Activated CD8-positive, alpha-beta memory T cell treated with anti-CD3 and anti-CD28 coated beads, Interleukin-2, amount 50 U/mL, for 48 hours (primary cell): ENCODE measurements around the gene GCSAM.

Experiments used
- DNase-seq: peaks from one replicate; pipeline ENCODE4 v3.0.0-alpha.2; 2020

The GCSAM gene, protein sequence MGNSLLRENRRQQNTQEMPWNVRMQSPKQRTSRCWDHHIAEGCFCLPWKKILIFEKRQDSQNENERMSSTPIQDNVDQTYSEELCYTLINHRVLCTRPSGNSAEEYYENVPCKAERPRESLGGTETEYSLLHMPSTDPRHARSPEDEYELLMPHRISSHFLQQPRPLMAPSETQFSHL

DNA sequence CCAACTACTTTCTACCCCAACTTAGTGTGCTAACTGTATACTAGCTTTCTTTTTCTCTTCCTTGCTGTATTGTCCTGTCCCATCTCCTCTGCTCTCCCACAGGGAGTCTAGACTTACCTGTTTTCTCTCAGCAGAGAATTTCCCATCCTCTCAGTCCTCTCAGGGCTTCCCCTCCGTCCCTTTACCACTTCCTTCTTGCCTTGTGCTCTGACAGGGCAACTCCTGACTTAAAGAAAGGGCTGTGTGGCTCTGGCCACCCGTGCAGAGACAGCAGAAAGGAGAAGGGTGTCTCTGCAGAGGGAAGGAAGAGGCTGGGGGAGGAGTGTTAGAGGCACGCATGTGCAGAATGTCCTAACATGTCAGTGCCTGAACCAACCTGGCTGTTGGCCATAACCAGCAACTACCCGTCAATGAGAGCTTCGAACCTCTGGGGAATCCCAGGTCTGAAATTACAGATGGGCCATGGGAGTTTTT, at the start of gene GCSAM:
Gene GCSAM (minus strand): TSS at position 274 of the 474 bp plus-strand sequence. CDS start 128 bp downstream, at position 146.
- peak; percentile 72 for DNase-seq

DNA sequence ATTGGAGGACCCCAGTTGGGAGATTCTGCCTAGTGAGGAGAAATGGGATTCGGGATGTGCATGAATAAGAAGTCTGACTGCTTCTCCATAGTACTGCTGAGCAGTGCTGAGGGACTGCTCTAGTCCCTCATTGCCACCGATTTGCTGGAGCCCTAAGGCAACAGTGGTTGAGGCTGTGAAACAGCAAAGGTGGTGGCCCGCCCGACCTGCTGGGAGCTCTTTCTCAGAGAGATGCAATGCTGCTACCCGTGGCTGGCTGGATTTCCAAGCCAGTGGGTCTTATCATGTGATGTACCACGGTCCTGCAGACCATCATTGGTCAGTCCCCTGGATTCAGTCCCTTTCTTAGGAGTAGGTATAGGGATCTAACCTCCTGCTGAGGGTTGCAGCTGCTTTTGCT, 42.6 kb upstream of the GCSAM start:
- no peak for DNase-seq

DNA sequence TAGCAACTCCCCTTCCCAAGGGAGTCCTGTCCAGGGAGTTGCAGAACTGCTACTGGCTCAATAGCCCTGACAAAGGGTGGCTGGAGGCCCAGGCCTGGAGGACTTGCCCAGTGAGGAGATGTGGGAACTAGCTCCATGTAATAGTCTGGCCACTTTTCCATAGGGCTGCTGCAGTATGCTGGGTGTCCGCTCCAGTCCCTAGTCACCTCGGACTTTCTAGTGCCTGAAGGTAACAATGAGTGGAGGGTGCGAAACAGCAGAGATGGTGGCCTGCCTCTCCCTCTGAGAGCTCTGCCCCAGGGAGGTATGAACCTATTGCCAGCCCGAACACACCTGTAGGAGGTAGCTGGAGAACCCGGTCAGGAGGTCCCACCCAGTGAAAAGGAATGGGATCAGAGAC, 42.0 kb upstream of the GCSAM start:
- no peak for DNase-seq

DNA sequence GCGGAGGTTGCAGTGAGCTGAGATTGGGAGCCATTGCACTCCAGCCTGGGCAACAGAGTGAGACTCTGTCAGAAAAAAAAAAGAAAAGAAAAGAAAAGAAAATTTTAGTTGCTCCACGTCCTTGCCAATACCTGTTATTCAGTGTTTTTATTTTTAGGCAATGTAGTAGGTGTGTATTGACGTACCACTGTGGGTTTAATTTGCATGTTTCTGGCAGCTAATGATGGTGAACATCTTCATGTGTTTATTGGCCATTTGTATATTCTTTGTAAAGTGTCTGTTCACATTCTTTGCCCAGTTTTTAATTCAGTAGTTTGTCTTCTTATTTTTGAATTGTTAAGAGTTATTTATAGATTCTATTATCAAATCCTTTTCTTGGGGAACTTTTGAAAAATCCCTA, 38.1 kb upstream of the GCSAM start:
- DNase-seq = no peak

DNA sequence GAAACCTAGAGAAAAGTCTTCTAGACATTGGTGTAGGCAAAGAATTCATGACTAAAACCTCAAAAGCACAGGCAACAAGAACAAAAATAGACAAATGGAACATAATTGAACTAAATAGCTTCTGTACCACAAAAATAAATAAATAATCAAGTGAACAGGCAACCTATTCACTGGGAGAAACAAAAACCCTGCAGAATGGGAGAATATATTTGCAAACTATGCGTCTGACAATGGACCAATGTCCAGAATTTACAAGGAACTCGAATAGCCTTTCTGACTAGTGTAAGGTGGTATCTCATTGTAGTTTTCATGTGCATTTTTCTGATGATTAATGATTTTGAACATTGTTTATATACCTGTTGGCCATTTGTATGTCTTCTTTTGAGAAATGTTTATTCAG, 37.0 kb upstream of the GCSAM start:
- no peak for DNase-seq

DNA sequence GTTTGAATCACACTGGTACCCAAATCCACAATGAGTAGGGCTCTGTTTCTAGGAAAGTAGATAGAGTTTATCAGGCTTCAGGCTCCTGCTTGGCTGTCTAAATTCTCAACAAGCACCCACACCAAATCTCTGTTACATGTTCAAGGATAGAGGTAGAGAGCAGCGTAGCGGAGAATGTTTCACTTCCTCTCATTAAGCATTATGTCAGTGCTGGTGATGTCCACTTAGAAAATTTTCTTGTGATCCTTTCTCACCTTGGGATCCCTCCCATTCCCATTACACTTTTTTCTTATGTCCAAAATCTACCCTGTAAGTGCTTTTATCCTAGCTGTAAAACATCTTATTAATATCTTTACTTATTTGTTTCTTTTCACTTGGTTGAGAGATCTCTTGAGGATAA, 34.7 kb upstream of the GCSAM start:
- DNase-seq = no peak

DNA sequence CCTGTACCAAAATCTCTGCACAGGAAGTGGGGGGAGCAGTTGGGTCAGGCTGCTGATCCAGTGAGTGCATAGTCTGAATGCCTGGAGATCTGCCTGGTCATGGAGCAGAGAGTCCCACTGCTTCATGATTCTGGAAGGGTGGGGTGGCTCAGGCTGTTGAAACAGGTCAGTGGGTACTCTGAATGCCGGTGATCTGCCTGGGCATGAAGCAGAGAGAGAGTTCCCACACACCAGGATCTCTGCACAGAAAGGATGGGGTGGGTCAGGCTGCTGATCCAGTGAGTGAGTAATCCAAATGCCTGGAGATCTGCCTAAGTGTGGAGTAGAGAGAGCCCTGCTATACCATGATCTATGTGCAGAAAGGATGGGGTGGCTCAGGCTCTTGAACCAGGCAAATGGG, 16.1 kb upstream of the GCSAM start:
- DNase-seq = no peak

DNA sequence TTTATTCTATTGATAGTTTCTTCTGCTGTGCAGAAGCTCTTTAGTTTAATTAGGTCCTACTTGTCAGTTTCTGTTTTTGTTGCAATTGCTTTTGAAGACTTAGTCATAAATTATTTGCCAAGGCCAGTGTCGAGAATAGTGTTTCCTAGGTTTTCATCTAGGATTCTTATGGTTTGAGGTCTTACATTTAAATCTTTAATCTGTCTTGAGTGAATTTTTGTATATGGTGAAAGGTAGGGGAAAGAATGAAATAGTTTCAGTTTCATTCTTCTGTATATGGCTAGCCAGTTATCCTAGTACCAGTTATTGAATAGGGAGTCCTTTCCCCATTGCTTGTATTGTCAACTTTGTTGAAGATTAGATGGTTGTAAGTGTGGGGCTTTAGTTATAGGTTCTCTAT, 10.6 kb upstream of the GCSAM start:
- no peak for DNase-seq

DNA sequence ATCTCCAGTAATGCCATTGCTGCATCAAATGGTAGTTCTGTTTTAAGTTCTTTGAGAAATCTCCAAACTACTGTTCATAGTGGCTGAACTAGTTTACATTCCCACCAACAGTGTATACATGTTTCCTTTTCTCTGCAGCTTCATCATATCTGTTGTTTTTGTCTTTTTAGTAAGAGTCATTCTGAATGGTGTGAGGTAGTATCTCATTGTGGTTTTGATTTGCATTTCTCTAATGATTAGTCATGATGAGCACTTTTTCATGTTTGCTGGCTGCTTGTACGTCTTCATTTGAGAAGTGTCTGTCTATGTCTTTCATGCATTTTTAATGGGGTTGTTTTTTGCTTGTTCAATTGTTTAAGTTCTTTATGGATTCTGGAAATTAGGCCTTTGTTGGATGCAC, 10.2 kb upstream of the GCSAM start:
- DNase-seq = no peak

DNA sequence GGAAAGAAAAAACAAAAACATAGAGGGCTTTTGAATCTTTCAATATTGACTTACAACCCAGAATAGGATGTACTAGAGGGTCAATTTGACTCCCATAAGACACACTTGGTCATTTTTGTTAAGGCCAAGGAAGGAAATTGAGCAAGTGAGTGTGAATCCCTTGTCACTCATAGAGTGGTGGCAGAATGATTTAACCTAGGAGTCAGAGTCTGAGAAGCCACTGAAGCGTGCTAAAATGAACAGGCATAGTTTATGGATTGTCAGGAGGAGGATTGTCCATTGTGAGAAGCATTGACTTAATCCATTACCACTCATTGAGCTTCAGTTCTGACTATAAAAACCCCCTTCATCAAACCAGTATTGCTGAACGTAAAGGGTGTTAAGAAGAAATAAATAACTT, 8.2 kb upstream of the GCSAM start:
- DNase-seq = no peak

DNA sequence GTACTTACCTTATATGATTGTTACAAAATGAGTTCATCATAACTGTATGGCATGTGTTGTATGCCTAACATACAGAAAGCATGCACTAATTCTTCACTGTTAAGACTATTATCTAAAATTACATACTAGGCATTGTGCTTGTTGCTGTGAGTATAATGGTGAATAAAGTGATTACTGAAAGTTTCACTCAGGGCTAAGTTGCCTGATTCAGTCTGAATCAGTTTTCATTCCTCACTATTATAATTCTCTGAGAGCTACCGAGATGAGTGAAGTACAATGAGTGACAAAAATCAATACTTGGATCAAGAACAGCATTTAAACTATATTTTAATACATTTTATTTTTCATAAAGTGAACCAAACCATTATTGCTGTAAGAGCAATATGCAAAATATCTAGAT, 7.5 kb upstream of the GCSAM start:
- no peak for DNase-seq

DNA sequence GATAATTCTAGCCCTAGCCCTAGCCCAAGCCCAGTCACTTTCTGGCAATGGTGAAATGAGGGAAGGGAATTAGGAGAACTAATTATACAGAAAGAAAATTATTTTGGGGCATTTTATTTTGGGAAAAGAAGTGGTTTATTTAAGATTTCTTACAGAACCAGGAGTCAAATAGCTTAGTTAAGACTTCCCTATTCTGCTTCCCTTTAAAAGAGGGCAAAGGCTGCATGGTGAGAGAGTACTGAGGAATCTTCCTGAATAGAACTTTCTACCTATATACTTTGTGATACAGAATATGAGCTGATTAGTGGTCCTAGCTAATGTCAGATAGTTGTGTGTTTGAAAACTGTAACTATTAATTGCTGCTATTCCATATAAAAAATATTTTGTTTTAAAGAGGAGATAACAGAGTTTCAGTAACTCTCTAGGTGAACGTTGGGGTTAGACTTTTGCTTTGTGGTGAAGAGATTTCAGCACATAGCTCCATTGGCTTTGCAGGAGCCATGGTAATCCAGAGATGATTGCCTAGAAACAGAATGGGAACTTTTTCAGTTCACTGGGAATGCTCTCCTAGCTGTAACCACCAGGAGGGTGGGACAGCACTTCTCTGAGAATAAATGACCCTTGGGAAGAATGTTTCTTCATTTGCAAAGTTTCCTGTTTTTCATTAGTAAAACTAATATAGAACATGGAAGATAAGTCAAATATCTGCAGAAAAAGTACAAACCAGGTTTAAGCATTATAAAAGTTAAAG, 5.3 kb upstream of the GCSAM start:
- no peak for DNase-seq

DNA sequence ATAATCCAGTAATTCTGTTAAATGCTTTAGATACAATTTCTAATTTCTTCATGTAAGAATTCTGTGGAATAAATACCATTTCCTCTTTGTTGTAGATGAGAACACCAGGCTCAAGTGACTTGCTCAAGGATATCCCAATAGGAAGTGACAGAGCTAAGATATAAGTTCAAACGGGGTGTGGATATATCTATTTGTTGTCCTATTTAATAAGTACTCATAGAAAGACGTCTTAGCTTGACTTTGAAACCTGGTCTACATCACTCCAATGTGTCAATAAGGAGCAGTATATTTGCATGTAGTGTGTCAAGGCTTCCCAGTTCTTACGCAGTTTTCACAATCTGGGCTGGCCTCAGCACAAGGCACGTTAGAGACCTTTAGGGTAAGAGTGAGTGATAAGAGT, 4.7 kb upstream of the GCSAM start:
- no peak for DNase-seq

DNA sequence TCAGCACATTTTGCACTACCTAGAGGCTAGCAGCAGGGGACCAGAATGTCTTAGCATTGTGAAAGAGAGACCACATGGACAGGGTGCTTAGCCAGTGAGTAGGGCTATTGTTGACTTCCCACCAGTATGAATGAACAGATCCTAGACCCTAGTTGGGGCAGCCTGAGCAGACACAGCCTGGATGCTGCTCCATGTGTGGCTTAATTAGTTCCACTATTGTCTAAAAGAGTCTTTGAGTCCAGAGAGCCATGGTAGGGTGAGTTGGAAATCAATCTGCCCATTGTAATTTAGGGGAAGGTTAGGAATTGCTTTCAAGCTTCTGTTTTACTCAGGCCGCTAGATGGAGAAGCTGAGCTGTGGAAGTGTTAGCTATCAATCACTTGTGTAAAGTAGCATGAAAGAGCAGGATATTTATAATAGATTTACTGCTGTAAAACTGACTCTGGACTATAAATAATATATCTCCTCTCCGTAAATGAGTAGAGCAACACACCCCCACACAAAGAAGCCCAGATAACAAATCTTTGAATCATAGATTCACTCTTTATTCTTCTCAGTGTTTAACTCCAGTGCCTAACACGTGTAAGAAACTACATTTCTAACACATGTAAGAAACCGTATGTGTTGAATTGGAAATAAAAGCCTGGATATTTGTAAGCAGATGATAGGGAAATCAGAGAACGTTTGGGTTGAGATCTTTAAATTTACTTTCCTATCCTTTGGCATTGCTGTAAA, 4.1 kb upstream of the GCSAM start:
- DNase-seq = no peak

DNA sequence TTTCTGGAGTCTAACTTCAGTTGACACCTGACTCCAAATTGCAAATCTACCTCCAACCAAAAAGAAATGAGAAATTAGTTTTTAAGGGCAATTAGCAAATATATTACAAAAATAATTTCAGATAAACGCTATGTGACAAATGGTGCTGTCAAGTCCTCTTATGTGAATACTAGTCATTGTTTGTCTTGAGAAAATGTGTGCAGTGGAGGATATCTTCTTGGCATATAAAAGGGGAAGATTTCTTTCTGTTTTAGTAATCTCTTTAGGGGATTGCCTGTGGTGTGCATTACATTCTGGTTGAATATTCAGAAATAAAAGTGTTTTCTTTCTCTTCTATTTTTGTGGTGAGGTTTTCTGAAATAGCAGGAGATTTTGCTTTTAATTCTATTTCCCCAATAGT, 3.0 kb upstream of the GCSAM start:
- no peak for DNase-seq

DNA sequence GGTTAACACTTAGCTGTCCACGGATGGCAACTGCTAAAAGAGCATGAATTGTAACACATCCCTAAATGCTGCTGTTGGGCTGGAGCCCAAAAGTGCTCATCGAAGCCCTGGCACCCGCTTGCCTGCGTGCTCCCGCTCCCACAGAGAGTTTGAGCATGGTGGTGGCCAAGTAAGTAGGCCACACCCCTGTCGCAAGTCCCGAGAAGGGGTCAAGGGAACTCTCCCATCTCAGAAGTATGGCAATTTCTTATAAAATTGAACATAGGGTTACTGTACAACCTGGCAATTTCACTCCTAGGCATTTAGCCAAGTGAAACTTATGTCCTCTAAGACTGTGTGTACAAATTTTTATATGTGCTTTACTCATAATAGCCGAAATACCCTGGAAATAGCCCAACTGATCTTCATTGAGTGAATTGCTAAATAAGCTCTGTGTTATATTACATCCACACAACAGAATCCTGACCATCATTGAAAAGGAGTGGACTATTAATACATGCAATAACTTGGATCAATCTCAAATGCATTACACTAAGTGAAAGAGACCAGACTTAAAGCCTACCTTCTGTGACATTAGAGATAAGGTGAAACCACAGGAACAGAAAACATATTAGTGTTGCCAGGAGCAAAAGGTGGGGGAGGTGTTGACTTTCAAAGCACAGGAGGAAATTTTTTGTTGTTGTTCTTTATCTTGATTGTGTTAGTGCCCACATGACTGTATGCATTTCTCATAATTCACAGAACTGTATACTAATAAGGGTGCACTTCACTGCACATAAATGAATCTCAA, 1.5 kb upstream of the GCSAM start:
- no peak for DNase-seq

DNA sequence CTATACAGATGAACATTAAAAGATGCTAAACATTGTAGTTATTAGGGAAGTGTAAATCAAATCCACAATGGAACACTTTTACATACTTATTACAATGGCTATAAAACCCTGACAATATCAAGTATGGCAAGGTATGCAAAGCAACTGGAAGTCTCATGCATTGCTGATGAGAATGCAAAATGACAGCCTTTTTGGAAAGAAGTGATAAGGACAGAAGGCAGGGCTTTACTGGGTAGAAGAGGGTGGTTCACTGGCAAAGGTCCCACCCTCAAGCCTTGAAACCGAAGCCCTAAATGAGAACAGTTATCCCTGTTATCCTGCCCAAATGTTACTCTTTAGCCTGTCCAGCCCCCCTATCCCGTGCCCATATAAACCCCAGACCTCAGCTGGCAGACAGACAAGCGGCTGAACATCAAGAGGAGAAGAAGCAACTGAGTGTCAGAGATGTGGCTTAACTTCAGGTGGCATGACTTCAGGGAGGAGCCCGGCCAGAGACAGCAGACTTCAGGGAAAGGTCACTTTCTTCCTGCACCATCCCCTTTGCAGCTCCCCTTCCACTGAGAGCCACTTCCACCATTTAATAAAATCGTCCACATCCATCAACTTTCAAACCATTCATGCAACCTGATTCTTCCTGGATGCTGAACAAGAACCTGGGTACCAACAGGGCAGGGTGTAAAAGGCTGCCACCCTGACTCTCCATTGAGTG, 732 bp upstream of the GCSAM start:
- DNase-seq = no peak

DNA sequence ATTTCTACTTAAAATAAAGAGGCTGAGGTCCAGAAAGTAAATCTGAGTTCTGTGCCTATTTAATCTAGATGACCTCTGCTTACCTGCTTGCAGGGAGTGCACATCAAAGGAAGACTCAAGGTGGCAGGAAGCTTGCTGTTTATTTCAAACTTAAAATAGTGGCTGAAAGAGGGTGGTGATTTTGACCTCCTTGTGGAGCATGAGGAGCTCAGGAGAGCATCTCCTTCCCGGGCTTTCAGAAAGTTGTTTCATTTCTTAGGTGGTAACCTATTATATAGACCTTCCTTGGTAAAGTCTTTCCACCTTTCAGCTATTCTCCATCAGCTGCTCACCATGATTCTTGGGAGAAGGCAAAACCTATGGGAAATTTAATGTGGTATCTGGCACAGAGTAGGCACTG, 494 bp downstream of the GCSAM start:
- no peak for DNase-seq

DNA sequence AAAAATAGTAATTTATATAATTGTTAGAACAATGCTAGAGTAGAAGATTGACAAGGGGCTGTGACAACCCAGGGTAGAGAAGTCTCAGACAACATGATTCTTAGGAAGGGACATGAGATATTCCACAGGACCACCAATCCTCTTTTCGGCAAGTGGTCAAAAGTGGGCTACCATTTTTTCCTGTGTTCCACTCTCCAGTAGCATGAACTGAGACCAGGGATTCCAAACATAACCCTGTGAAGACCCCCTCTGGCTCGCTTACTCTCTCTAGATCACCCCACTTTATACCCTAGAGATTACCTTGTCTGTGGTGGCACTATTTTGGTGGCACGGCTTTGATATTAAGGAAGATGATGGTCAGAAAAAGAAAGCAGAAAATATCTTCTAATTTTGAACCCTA, 960 bp downstream of the GCSAM start:
- no peak for DNase-seq

DNA sequence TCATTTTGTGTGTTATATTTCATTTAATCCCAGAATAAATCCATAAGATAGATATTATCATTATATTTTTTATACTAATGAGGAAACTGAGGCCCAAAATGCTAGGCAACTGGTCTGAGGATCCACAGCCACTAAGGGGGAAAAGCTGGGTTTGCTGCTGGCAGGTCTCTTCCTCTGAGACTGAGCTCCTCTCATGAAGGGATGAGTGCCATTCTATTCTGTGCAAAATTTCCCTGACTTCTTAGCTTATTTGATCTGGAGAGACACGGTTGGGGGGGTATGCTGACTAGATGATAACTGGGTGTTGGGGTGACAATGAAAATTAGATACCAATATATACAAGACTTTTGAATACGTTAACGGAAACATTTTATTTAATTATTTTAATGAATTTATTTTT, 1.9 kb downstream of the GCSAM start:
- no peak for DNase-seq

DNA sequence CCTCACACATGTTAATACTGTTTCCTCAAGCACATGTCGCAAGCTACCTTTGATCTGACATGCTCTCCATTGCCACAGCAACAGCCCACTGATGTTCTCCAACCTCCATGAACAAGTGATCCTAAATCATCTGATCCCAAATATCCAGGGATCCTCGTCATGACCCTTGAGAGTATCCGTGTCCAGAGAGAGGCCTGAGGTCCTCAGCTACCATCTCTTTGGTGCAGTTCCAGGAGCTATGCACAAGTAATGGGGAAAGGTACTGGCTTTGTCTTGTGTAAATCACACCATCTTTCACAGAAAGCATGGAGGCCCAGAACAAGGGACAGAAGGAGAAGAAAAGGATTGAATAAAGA, 2.4 kb downstream of the GCSAM start:
- no peak for DNase-seq

DNA sequence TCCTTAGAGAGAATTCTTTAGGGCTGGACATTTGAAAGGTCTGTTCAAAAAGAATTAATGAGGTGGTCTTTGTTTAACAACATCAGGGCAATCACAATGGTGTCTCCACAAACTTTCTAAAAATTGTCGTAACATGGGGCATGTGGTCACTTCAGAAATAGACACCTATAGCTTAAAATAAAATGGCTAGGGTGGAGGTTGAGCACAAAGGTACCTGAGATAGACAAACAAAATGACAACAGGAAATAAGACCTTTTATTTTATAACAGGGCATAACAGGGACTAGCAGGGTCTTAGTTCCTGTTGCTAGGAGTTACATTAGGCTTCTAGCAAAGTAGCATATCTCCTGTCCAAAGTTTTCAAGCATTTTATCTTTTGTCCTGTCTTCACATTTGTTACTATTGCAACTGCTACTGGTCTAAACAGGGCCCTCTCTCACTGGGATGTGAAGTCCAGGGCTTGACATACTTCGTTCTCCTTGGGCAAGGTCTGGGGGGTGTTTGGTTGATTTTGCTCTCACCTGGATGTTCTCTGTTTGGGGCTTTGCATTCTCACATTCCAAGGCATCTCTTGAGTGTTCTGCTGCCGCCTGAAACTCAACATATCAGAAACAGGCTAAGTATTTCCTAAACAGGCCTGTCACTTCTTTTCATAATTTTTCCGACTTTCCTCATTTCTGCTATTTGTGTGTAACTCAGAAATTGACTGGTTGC, 3.0 kb downstream of the GCSAM start:
- DNase-seq = no peak
